OCI-LY1 (cell line): Measurements from ENCODE around the gene PLS3.

ENCODE experiments used
- H2AFZ ChIP-seq: fragments of 200-600 bp; sonication (generic), shearing (Covaris generic); 2 replicates; pipeline ENCODE4 v1.6.0; 2014; ENCODE audit warnings: antibody characterized with exemption, mild to moderate bottlenecking, low read length
- H3F3A ChIP-seq: fragments of 200-600 bp; sonication (generic), shearing (Covaris generic); 2 replicates; pipeline ENCODE4 v1.6.0; 2014; ENCODE audit warnings: mild to moderate bottlenecking, antibody characterized with exemption, low read length, moderate library complexity; ENCODE audit not compliant: insufficient read depth
- H3K27ac ChIP-seq: fragments of 200-600 bp; sonication (generic); 2 replicates; pipeline ENCODE4 v1.5.1; 2014; ENCODE audit warnings: low read length, mixed run types, mild to moderate bottlenecking, low read depth; ENCODE audit not compliant: poor library complexity, severe bottlenecking
- H3K27me3 ChIP-seq: fragments of 200-600 bp; sonication (generic); 2 replicates; pipeline ENCODE4 v1.6.0; 2014; ENCODE audit warnings: antibody characterized with exemption, mild to moderate bottlenecking, low read length, moderate library complexity; ENCODE audit not compliant: insufficient read depth
- H3K36me3 ChIP-seq: fragments of 200-600 bp; sonication (generic); 2 replicates; pipeline ENCODE4 v1.6.1; 2014; ENCODE audit warnings: mild to moderate bottlenecking, antibody characterized with exemption, low read length, moderate library complexity, mixed read lengths; ENCODE audit not compliant: insufficient read depth
- H3K4me1 ChIP-seq: fragments of 200-600 bp; sonication (generic); 2 replicates; pipeline ENCODE4 v1.5.1; 2014; ENCODE audit warnings: mild to moderate bottlenecking, low read length, moderate library complexity; ENCODE audit not compliant: insufficient read depth, severe bottlenecking
- H3K4me2 ChIP-seq: fragments of 200-600 bp; sonication (generic), shearing (Covaris generic); 2 replicates; pipeline ENCODE4 v1.6.1; 2014; ENCODE audit warnings: low read length
- H3K4me3 ChIP-seq: fragments of 200-600 bp; sonication (generic); 2 replicates; pipeline ENCODE4 v1.5.1; 2014; ENCODE audit warnings: low read length, low read depth, mild to moderate bottlenecking, mixed read lengths; ENCODE audit not compliant: poor library complexity, severe bottlenecking
- H3K79me2 ChIP-seq: fragments of 200-600 bp; shearing (Covaris generic); 2 replicates; pipeline ENCODE4 v1.6.1; 2016; ENCODE audit warnings: mixed run types, low read length, mixed read lengths; ENCODE audit not compliant: insufficient read depth
- H3K9ac ChIP-seq: fragments of 200-600 bp; sonication (generic), shearing (Covaris generic); 2 replicates; pipeline ENCODE4 v1.6.1; 2014; ENCODE audit warnings: mild to moderate bottlenecking, low read length, mixed read lengths
- H3K9me2 ChIP-seq: fragments of 200-600 bp; sonication (generic), shearing (Covaris generic); 2 replicates; pipeline ENCODE4 v1.6.1; 2014; ENCODE audit warnings: low read depth, mild to moderate bottlenecking, low read length, mixed read lengths
- H3K9me3 ChIP-seq: fragments of 200-600 bp; shearing (Covaris generic); 2 replicates; pipeline ENCODE4 v1.6.1; 2014; ENCODE audit warnings: low read length, mixed read lengths
- H4K20me1 ChIP-seq: fragments of 200-600 bp; sonication (generic), shearing (Covaris generic); 2 replicates; pipeline ENCODE4 v1.6.0; 2016; ENCODE audit warnings: mild to moderate bottlenecking, low read length; ENCODE audit not compliant: insufficient read depth
- CTCF ChIP-seq: fragments of 200-600 bp; sonication (generic), shearing (Covaris generic); IDR thresholded peaks from 2 replicates; pipeline ENCODE4 v1.5.1; 2017; ENCODE audit warnings: mild to moderate bottlenecking, antibody characterized with exemption, low read length, moderate library complexity, mixed read lengths
- EZH2 ChIP-seq: fragments of 200-600 bp; sonication (generic), shearing (Covaris generic); IDR thresholded peaks from 2 replicates; pipeline ENCODE4 v1.8.0; 2017; ENCODE audit warnings: borderline replicate concordance, mixed run types, mild to moderate bottlenecking, antibody characterized with exemption, low read length, moderate library complexity, mixed read lengths

Gene PLS3

GRCh38 chrX:115588179-115588578 lies 27.2 kb downstream of the PLS3 start:
- H3K79me2 ChIP-seq: no peaks in the 10 kb centered on the region

DNA sequence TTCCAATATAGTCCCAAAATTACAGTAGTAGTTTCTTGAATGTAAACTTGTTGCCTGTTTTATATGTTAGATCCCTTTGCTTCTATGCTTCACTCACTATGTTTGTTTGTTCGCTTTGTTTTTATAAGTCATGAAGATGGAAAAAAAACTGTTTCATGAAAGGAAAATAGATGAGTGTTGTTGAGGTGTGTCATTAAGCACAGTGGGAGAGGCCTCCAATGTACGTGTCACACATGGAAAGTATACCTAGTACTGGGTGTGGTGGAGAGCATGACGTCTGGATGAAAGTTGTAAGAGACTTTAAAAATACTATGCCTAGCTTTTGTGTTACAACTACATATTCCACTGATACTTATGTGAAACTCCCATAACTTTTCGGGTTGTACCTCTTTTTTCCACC lies 28.4 kb downstream of the PLS3 start:
- Histone ChIP-seq H3K9ac (no peak overlapping the region), H4K20me1 (no peaks in the 10 kb centered on the region), H3K36me3 (no peaks in the 10 kb centered on the region), H2AFZ (no peak overlapping the region), H3K4me2 (no peak overlapping the region), H3K4me1 (no peaks in the 10 kb centered on the region), H3K9me2 (no peaks in the 10 kb centered on the region), H3K4me3 (no peak overlapping the region), H3K27ac (no peak overlapping the region), H3F3A (no peaks in the 10 kb centered on the region), H3K9me3 (no peaks in the 10 kb centered on the region), H3K79me2 (no peaks in the 10 kb centered on the region), H3K27me3 (no peaks in the 10 kb centered on the region)
- no peak for TF ChIP-seq CTCF
- no peak for TF ChIP-seq EZH2

More at GRCh38 chrX:115588179-115588578, 27.2 kb downstream of the PLS3 start:
- H3K4me3 ChIP-seq: no peak overlapping the region
- no peaks in the 10 kb centered on the region for H3F3A ChIP-seq
- H3K27me3 ChIP-seq: no peaks in the 10 kb centered on the region
- H3K9me2 ChIP-seq: no peaks in the 10 kb centered on the region
- H3K9ac ChIP-seq: no peak overlapping the region
- H3K27ac ChIP-seq: no peak overlapping the region
- no peak overlapping the region for H2AFZ ChIP-seq
- TF ChIP-seq CTCF (no peak), EZH2 (no peak)
- H3K4me1 ChIP-seq: no peaks in the 10 kb centered on the region
- H3K4me2 ChIP-seq: no peak overlapping the region
- H3K9me3 ChIP-seq: no peaks in the 10 kb centered on the region
- no peaks in the 10 kb centered on the region for H3K36me3 ChIP-seq
- H4K20me1 ChIP-seq: no peaks in the 10 kb centered on the region

GRCh38 chrX:115591420-115591819 lies 30.4 kb downstream of the PLS3 start:
- Histone ChIP-seq H3K36me3 (no peaks in the 10 kb centered on the region), H3K9ac (no peak overlapping the region), H3K27ac (no peak overlapping the region), H3K79me2 (no peaks in the 10 kb centered on the region), H3K4me2 (no peak overlapping the region), H3K9me3 (no peaks in the 10 kb centered on the region), H3K4me1 (no peaks in the 10 kb centered on the region), H3F3A (no peaks in the 10 kb centered on the region), H4K20me1 (no peaks in the 10 kb centered on the region), H3K27me3 (no peaks in the 10 kb centered on the region), H3K9me2 (no peaks in the 10 kb centered on the region), H3K4me3 (no peak overlapping the region), H2AFZ (no peak overlapping the region)
- TF ChIP-seq CTCF (no peak), EZH2 (no peak)
